ENCODE results near the gene AP3B1. TPM values are rescaled to one million over a fixed set of nuclear protein-coding genes. Genes with fewer than 3 reads are reported as not detected.

Gene AP3B1
- total RNA-seq, 1 experiment from 2014 or later, result 41.8 TPM

- no peak for DNase-seq
- no peak overlapping the region for H4K8ac ChIP-seq (replicated peaks; ENCODE audit: insufficient read length, low read depth, low read length)
- no peaks in the 10 kb centered on the region for H3K27me3 ChIP-seq (ENCODE audit: insufficient read depth, low read length)
- no peak overlapping the region for H2BK15ac ChIP-seq (ENCODE audit: low read depth, low read length)
- H3K4ac ChIP-seq (ENCODE audit: low read depth, low read length), result no peak overlapping the region
- H3K23ac ChIP-seq (ENCODE audit: insufficient read length, low read depth, low read length), result no peak overlapping the region
- no peak overlapping the region for H2AFZ ChIP-seq (ENCODE audit: low read length)
- H3K56ac ChIP-seq (ENCODE audit: insufficient read length, low read depth, low read length), result no peak overlapping the region
- no peaks in the 10 kb centered on the region for H3K23me2 ChIP-seq (ENCODE audit: insufficient read length, low read depth, low read length, poor library complexity, severe bottlenecking)
- peaks cover 5% of the 10 kb centered on the region for H3K79me2 ChIP-seq (ENCODE audit: insufficient read depth, low read length)
- no peak overlapping the region for H2BK5ac ChIP-seq (ENCODE audit: insufficient read length, low read length)
- H3K9me3 ChIP-seq (ENCODE audit: control insufficient read depth, low read depth, low read length), result no peaks in the 10 kb centered on the region
- Mint-ChIP-seq H3K4me3 (no peak overlapping the region), H3K27me3 (ENCODE audit: low read depth) (no peaks in the 10 kb centered on the region), H3K36me3 (ENCODE audit: insufficient read depth in 1 of 3, low read depth in 3 of 3) (peaks cover 0 to 7% (median 2%) of the 10 kb centered on the region in 3 experiments; a peak in 2 of 7 replicates), H3K4me1 (peaks cover 24 to 49% of the 10 kb centered on the region in 2 experiments), H3K27ac (peak overlapping the region in 1 of 3 experiments; percentile 73; a peak in 2 of 7 replicates), H3K9me3 (peaks cover 0 to 1% of the 10 kb centered on the region in 2 experiments; a peak in 1 of 5 replicates)
- peaks cover 3% of the 10 kb centered on the region for H3K79me1 ChIP-seq (ENCODE audit: insufficient read depth, low read depth, low read length, poor library complexity, severe bottlenecking)
- no peaks in the 10 kb centered on the region for H4K20me1 ChIP-seq (ENCODE audit: control insufficient read depth, insufficient read depth, insufficient read length)
- no peak overlapping the region for H2BK12ac ChIP-seq (ENCODE audit: insufficient read length, low read depth, low read length)
- 0 out of 2 replicates have a peak, but pooled peaks cover 2% of the 10 kb centered on the region for H3K4me1 ChIP-seq (ENCODE audit: insufficient read depth, low read length)
- no peak for TF ChIP-seq CTCF (conservative IDR thresholded peaks at IDR 0.05)
- H4K5ac ChIP-seq (ENCODE audit: insufficient read length, low read depth, low read length), result no peak overlapping the region
- no peak overlapping the region for H3K4me2 ChIP-seq (ENCODE audit: insufficient read depth, insufficient read length, low read length)
- H2AK5ac ChIP-seq (ENCODE audit: insufficient read length, low read length), result no peak overlapping the region
- H3K14ac ChIP-seq (ENCODE audit: insufficient read depth, low read length), result no peak overlapping the region
- WGBS (ENCODE audit: extremely low coverage, insufficient read length, low lambda C conversion rate), result no CpG with 5 or more reads among the region's 2 CpGs
- no peak overlapping the region for H2BK20ac ChIP-seq (ENCODE audit: low read depth, low read length, poor library complexity, severe bottlenecking)
- no peak overlapping the region for H3T11ph ChIP-seq (ENCODE audit: low read length)
- no peak overlapping the region for H3K18ac ChIP-seq (ENCODE audit: insufficient read length, low read depth, low read length)
- H3K9ac ChIP-seq (ENCODE audit: extremely low read depth, insufficient read length, low read length), result no peak overlapping the region
- no peak overlapping the region for H4K91ac ChIP-seq (ENCODE audit: insufficient read length, low read depth, low read length)
- no peak overlapping the region for H3K27ac ChIP-seq (ENCODE audit: insufficient read length, low read depth, low read length)
- H2BK120ac ChIP-seq (ENCODE audit: low read depth, low read length, poor library complexity, severe bottlenecking), result no peak overlapping the region
These were observed 4.6 kb downstream of the AP3B1 start for GRCh38 chr5:78289911-78290310.

Data from H9 (cell line).